Activated naive CD8-positive, alpha-beta T cell treated with anti-CD3 and anti-CD28 coated beads, Interleukin-2, amount 10 ng/mL, durations not matched to agents 7 days and 5 days (primary cell): ENCODE results near the gene TBC1D14. TPM values are rescaled to one million over a fixed set of nuclear protein-coding genes. Genes with fewer than 3 reads are reported as not detected.
"Not testable (repeated sequence)": the region's sequence is repeated elsewhere in the genome, so short reads cannot be mapped to it uniquely, and the experiment has no call there.

ENCODE experiments used
- ATAC-seq: fragments of 150-1000 bp; cut with Tn5 transposase; one replicate; pipeline ENCODE4 v1.10.0; 2021; ENCODE audit warnings: low read depth, moderate library complexity
- POLR2A ChIA-PET: fragments of 350-600 bp; sonication (Branson Sonifier 250); formaldehyde crosslinking; loops from one replicate; lab custom pipeline; 2021; ENCODE audit warnings: antibody characterized with exemption; lab: Charles Lee
- DNase-seq: peaks from one replicate; pipeline ENCODE4 v3.0.0; 2021
- H3K27ac Mint-ChIP-seq: one replicate; pipeline ENCODE4 v1.8.0; 2022; ENCODE audit warnings: mild to moderate bottlenecking, mixed read lengths
- H3K27me3 Mint-ChIP-seq: one replicate; pipeline ENCODE4 v1.8.0; 2022; ENCODE audit warnings: mild to moderate bottlenecking, moderate library complexity, mixed read lengths
- H3K36me3 Mint-ChIP-seq: one replicate; pipeline ENCODE4 v1.8.0; 2021; ENCODE audit warnings: mild to moderate bottlenecking, mixed read lengths
- H3K4me1 Mint-ChIP-seq: one replicate; pipeline ENCODE4 v1.8.0; 2021; ENCODE audit warnings: mixed read lengths
- H3K4me3 Mint-ChIP-seq: one replicate; pipeline ENCODE4 v1.8.0; 2022; ENCODE audit warnings: mild to moderate bottlenecking, moderate library complexity, mixed read lengths
- H3K9me3 Mint-ChIP-seq: one replicate; pipeline ENCODE4 v1.8.0; 2021; ENCODE audit warnings: mixed read lengths
- total RNA-seq, 2 experiments: library from RNA; stranded (reverse); gene quantifications; one replicate each; pipeline ENCODE4 v1.2.3, GENCODE V29; 2021

Gene TBC1D14
- total RNA-seq, 2 experiments from 2014 or later = 44.5 to 52.3 TPM

DNA sequence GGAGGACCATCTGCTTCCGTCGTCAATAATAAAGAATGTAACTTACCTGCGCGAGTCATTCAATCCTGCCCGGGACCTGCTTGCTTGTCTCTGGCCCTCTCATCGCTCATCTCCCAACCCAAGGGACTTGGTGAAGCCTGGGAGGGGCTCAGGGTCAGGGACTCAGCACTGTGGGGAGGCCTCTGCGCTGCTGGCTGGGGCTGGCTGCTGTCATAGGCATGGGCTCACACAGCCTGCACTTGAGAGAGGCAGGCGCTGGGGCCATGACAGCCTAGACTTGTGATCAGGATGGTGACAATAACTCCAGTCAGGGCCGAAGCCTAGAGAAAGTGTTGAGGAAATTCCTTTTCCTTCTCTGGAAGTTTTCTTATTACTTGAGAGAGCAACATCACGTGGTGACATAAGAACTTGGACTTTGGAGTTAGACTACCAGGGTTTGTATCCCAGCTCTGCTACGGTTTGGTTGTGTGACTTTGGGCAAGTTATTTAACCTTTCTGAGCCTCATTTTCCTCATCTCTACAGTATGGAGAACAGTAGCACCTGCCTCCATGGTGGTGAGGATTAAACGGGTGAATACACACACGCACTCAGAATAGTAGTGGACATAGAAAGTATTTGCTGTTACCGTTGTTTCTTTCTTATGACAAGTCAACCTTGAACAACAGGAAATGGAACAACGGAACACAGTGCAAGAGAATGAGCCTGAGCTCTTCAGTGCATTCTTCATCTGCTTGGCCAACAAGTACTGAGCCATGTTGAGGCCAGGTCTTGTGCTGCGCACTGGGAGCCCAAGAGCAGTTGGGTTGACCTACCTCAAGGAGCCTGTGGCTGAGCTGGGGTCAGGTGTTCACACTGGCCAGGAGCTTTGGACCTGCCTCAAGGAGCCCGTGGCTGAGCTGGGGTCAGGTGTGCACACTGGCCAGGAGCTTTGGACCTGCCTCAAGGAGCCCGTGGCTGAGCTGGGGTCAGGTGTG is 60.5 kb downstream of the TBC1D14 start:
- Mint-ChIP-seq H3K27me3 (no peaks in the 10 kb centered on the region), H3K4me1 (peaks cover 6% of the 10 kb centered on the region), H3K4me3 (no peak overlapping the region), H3K9me3 (no peaks in the 10 kb centered on the region), H3K36me3 (peaks cover 3% of the 10 kb centered on the region), H3K27ac (no peak overlapping the region)
- POLR2A ChIA-PET = no interaction called here
- no peak for ATAC-seq
- DNase-seq = no peak

DNA sequence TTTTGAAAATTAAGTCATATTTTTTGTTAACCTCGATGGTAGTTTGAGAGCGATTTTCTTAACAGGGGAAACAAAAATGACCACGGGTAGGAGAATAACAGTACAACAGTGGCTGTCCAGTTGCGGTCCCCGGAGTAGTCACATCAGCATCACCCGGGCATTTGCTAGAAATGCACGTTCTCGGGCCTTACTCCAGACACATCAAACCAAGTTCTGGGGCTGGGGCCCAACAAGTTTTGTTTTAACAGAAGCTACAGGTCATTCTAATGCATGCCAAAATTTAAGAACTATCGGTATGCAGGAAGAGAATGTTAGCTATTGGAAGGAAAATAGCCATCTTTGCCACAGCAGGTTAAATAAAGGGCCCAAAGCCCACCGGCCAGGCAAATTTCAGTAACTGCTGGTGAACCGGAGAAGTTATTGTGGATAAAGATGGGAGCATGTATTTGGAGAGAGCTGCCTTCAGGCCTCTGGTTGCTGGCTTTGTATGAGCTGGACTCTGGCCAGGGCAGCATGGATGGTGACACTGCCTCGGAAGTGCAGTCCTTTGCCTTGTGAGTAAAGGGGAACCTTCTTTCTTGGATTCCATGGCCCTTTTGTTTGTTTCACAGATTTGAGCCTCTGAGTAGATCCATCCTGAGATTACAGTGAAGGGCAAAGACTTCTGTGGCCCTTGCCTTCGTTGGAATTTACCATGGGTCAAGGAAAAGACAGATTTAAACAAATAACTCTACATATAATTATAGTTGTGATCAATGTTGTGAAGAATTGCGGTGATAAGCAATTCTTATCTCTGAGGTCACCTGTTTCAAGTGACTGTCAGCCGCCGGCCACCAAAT is 62.1 kb downstream of the TBC1D14 start:
- peaks cover 4% of the 10 kb centered on the region for H3K36me3 Mint-ChIP-seq
- DNase-seq (no peak), ATAC-seq (no peak)
- POLR2A ChIA-PET = no interaction called here
- no peaks in the 10 kb centered on the region for H3K9me3 Mint-ChIP-seq
- no peak overlapping the region for H3K27ac Mint-ChIP-seq
- H3K4me3 Mint-ChIP-seq = no peak overlapping the region
- H3K4me1 Mint-ChIP-seq = peaks cover 6% of the 10 kb centered on the region
- H3K27me3 Mint-ChIP-seq = no peaks in the 10 kb centered on the region

DNA sequence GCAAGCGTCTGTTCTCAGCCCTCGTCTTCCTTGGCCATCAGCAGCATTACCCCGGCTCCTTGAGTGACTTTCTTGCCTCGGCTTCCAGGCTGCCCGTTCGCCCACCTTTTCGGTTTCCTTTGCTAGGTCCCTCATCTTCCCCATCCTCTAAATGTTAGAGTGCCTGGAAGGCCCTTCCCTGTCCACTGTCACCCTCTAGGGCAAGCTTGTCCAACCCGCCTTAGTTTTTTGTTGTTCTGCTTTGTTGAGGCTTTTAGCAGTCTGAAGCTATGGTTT is 62.7 kb downstream of the TBC1D14 start:
- Mint-ChIP-seq H3K27ac (no peak overlapping the region), H3K36me3 (peaks cover 4% of the 10 kb centered on the region), H3K4me1 (peaks cover 6% of the 10 kb centered on the region), H3K27me3 (no peaks in the 10 kb centered on the region), H3K9me3 (no peaks in the 10 kb centered on the region), H3K4me3 (no peak overlapping the region)
- POLR2A ChIA-PET = interaction anchor here (1.2 kb wide), 1 partner anchor 63 kb away, joined by 3 read pairs; no protein-coding TSS in a partner anchor
- no peak for ATAC-seq
- DNase-seq = no peak

DNA sequence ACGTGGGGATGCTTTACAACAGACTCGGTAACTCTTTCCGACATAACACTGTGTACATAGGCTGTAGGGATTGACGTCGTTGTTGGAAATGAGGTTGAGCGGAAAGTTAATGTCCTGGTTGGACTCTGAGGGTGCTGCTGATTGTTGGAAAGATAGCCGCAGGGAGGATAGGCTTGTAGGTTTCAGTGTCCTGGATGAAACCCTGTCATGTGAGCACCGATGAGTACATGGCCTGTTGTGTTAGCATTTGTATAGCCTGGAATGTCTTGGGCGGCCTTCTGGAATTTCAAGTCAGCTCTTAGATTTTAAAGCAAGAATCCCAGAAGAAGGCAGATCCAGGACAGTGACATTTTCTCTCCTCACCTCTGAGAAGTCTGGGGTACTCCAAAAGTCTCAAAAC is 63.3 kb downstream of the TBC1D14 start:
- no peak for DNase-seq
- Mint-ChIP-seq H3K27ac (no peak overlapping the region), H3K27me3 (no peaks in the 10 kb centered on the region), H3K4me3 (no peak overlapping the region), H3K9me3 (no peaks in the 10 kb centered on the region), H3K36me3 (peaks cover 4% of the 10 kb centered on the region), H3K4me1 (peaks cover 6% of the 10 kb centered on the region)
- ATAC-seq = no peak
- POLR2A ChIA-PET = interaction anchor here (1.2 kb wide), 1 partner anchor 64 kb away, joined by 3 read pairs; no protein-coding TSS in a partner anchor

DNA sequence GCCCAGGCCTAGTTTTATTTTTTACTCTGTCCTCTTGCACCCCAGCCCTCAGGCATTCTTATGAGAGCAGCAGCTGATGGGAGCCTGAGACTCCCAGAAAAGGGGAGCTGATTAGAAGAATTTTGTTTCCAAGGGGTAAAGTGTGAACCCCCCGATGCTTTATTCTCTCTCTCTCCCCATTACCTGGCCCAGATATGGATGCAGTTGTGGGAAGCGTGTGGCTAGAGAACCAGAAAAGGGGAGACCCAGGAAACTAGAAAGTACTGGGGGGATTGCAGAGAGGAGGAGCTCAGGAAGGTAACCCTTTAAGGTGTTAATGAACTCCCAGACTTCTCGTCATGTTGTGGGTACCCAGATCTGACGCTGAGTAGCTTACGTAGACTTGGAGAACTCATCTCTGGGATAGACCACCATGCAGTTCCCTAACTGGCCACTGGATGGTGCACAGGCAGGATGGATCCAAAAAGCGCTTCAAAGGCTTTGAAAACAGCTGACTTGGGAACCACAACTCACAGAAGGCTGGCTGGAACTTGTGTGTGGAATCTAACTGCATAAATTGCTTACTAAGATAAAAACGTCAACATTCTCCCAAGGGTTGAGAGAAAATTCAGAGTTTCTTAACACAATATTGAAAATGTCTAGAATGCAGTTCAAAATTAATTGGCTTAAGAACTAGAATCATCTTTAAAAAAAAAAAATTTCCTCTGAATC is 64.7 kb downstream of the TBC1D14 start:
- Mint-ChIP-seq H3K36me3 (peaks cover 5% of the 10 kb centered on the region), H3K27ac (peak overlapping the region; percentile 36), H3K27me3 (no peaks in the 10 kb centered on the region), H3K9me3 (no peaks in the 10 kb centered on the region), H3K4me1 (peaks cover 9% of the 10 kb centered on the region), H3K4me3 (no peak overlapping the region)
- ATAC-seq (peak; percentile 82), DNase-seq (peak; percentile 74)
- POLR2A ChIA-PET = interaction anchor here (0.5 to 1.3 kb wide), 4 partner anchors 47 to 94 kb away, joined by 3 to 6 read pairs (median 4); partner anchors contain the start of genes GRPEL1 and TBC1D14

DNA sequence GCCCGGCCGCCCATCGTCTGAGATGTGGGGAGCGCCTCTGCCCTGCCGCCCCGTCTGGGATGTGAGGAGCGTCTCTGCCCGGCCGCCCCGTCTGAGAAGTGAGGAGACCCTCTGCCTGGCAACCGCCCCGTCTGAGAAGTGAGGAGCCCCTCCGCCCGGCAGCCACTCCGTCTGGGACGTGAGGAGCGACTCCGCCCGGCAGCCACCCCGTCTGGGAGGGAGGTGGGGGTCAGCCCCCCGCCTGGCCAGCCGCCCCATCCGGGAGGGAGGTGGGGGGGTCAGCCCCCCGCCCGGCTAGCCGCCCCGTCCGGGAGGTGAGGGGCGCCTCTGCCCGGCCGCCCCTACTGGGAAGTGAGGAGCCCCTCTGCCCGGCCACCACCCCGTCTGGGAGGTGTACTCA is 68.2 kb downstream of the TBC1D14 start:
- DNase-seq, H3K27ac Mint-ChIP-seq, POLR2A ChIA-PET, ATAC-seq, H3K27me3 Mint-ChIP-seq, H3K9me3 Mint-ChIP-seq, H3K4me3 Mint-ChIP-seq, H3K36me3 Mint-ChIP-seq: not testable (repeated sequence)
- peaks cover 10% of the 10 kb centered on the region for H3K4me1 Mint-ChIP-seq

DNA sequence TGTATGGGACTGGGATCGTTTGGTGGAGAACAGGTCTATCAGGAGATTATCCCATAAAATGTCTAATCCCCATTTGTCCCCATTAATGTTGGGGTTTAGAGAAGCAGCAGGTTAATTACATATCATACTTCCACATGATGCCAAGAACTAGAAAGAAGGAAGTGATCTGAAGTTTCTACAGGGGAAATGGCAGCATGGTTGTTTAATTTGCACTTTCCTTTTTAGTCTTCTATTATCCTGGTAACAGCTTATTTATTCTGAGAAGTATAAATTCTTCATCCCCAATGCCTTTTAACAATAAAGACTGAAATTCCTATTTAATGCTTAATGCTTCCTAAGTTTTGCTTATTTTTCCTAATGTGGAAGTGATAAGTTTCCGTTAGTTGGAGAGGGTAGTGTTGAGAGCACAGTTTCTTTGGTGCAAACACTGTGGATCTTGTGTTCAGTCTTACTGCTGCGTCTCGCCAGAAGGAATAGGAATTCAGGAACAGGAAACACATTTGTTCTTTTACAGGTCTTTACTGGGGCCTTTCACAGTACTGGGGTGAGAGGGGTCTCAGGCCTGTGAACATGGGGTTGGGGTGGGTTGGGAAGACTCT is 74.0 kb downstream of the TBC1D14 start:
- no peak overlapping the region for H3K4me3 Mint-ChIP-seq
- H3K4me1 Mint-ChIP-seq = peaks cover 38% of the 10 kb centered on the region
- peaks cover 9% of the 10 kb centered on the region for H3K36me3 Mint-ChIP-seq
- no peaks in the 10 kb centered on the region for H3K9me3 Mint-ChIP-seq
- DNase-seq (no peak), ATAC-seq (no peak)
- POLR2A ChIA-PET = no interaction called here
- H3K27ac Mint-ChIP-seq = no peak overlapping the region
- no peaks in the 10 kb centered on the region for H3K27me3 Mint-ChIP-seq

DNA sequence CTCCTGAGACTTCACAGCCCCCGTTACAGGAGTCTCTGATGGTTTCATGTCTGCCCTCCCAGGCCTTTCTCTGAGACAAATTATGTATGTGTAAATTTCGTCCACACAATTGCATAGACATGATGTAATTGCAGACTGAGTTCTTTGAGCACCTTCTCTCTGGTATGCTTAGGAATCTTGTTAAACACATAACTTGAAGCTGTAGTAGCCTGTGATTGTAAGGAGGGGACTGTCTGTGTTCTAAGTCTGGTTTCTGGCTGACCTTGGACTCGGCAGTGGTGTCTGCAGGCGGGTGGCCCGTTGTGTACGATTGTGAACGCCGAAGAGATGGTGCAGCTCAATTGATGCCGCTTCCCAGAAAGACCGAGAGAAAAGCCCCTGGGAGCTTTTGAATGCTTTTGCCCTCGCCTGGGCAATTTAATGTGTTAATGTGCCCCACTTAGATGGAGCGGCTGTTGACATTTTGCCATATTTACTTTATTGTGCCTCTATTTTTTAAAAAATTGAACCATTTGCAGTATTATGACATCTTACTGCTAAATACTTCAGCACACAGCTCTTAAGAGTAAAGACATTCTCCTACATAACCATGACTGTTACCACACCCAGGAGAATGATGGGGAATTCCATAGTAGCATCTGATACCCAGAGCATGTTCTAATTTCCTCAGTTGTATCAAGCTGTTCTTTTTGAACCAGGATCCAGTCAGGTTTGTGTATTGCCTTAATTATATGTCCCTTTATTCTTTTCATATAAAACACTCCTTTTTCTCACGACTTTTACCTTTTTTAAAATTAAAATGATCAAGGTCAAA is 75.2 kb downstream of the TBC1D14 start:
- Mint-ChIP-seq H3K27ac (no peak overlapping the region), H3K36me3 (peaks cover 5% of the 10 kb centered on the region), H3K9me3 (no peaks in the 10 kb centered on the region), H3K4me1 (peaks cover 46% of the 10 kb centered on the region), H3K27me3 (no peaks in the 10 kb centered on the region), H3K4me3 (peak overlapping the region; percentile 55)
- DNase-seq (no peak), ATAC-seq (no peak)
- POLR2A ChIA-PET = no interaction called here

DNA sequence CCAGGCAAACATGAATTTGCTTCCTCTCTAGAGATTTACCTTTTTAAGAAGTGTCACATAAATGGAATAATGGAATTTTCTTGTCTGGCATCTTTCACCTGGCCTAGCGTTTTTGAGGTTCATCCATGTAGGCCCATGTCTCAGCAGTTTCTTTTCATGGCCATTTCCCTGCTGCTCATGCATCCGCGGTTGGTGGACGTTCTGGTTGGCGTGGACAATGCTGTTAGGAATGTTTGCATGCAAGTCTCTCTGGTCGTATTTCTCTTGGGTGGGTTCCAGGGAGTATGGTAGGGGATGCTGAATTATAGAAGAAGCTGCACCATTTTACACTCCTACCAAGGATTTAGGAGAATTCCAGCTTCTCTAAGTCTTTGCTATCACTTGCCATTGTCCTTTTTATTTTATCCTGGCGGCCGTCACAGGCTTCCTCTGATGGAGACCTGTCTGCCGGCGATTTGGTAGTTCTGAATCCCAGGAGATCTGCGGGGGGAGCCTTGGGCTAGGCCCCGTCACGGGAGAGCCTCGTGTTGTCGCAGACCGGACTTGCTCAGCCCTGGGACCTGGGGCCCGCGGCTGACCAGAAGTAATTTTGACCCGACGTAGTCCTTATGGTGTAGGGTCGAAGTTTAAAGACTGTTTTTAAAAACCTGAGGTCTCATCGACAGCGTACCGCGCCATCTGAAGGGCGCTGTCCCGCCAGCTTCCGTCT is 76.6 kb downstream of the TBC1D14 start:
- Mint-ChIP-seq H3K36me3 (peaks cover 5% of the 10 kb centered on the region), H3K9me3 (no peaks in the 10 kb centered on the region), H3K4me1 (peaks cover 51% of the 10 kb centered on the region), H3K4me3 (peak overlapping the region; percentile 91), H3K27ac (peak overlapping the region; percentile 89), H3K27me3 (no peaks in the 10 kb centered on the region)
- ATAC-seq (no peak), DNase-seq (no peak)
- POLR2A ChIA-PET = interaction anchor here (0.7 to 3.6 kb wide), 10 partner anchors 13 to 296 kb away, joined by 3 to 20 read pairs (median 9); partner anchors contain the start of genes GRPEL1, TADA2B and TBC1D14

DNA sequence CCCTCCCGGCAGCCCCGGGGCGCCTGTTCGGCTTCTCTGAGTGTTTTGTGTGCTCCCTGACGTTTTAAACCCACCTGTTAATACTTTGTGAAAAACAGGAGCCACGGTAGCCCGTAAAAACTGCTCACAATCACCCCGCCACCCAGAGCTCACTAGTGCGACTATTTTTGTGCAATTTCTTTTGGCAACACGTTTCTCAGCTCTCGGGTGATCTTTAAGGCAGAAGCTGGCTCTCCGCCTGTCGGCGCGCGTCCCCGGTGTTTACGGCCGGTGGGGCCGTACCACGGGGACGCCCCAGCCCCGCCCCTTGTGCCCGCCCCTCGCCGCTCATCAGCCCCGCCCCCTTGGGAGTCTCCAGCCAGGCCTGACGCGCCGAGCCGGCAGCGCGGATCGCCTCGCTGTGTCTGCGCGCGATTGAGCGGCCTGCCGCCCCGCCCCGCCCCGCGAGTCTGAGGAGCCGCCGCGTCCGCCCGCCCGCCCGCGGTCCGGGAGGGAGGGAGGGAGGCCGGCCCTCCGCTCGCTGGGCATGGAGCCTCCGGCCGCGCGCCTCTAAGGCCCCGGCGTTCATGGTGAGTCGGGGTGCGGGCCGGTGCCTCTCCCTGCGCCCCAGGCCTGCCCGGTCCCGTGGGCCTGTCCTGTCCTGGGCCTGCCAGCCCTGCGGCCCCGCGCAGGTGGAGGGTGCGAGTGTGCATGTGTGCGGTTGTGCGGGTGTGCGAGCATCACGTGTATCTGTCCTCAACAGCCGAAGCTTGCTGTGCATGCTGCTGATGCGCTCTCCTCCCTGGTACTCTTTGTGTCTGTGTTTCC is 77.4 kb downstream of the TBC1D14 start:
- H3K27ac Mint-ChIP-seq = peak overlapping the region; percentile 92
- ATAC-seq (peak; percentile 89), DNase-seq (peak; percentile 95)
- peaks cover 58% of the 10 kb centered on the region for H3K4me1 Mint-ChIP-seq
- POLR2A ChIA-PET = interaction anchor here (0.7 to 3.6 kb wide), 11 partner anchors 12 to 297 kb away, joined by 3 to 20 read pairs (median 8); partner anchors contain the start of genes GRPEL1, TADA2B and TBC1D14
- no peaks in the 10 kb centered on the region for H3K27me3 Mint-ChIP-seq
- H3K4me3 Mint-ChIP-seq = peak overlapping the region; percentile 92
- no peaks in the 10 kb centered on the region for H3K9me3 Mint-ChIP-seq
- peaks cover 5% of the 10 kb centered on the region for H3K36me3 Mint-ChIP-seq

DNA sequence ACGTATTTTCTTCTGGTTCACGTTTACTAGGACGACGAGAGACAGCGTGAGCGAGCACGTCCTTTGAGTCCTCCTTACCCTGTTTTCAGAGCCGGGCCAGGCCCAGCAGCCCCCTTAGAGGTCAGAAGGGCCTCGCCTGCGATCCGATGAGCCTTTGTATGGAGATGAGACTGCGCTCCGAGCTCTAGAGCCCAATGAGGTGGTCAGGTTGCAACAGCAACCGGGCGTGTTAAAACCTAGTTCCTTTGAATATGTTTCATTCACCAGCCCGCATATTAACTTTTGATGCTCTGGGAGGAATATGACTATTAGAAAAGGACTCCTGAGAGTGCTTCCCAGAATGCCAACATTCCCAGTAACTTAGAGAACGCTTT is 77.9 kb downstream of the TBC1D14 start:
- Mint-ChIP-seq H3K4me1 (peaks cover 62% of the 10 kb centered on the region), H3K27ac (peak overlapping the region; percentile 92)
- no peak for ATAC-seq

More for the DNA sequence above, 77.9 kb downstream of the TBC1D14 start:
- Mint-ChIP-seq H3K27me3 (no peaks in the 10 kb centered on the region), H3K36me3 (peaks cover 4% of the 10 kb centered on the region), H3K4me3 (peak overlapping the region; percentile 92), H3K9me3 (no peaks in the 10 kb centered on the region)
- no peak for DNase-seq
- POLR2A ChIA-PET = interaction anchor here (1.0 to 3.6 kb wide), 6 partner anchors 11 to 115 kb away, joined by 3 to 20 read pairs (median 12); partner anchors contain the start of genes GRPEL1, TADA2B and TBC1D14
